ENCODE data around the gene FBXW7. TPM values are rescaled to one million over a fixed set of nuclear protein-coding genes. Genes with fewer than 3 reads are reported as not detected.

Gene FBXW7
- total RNA-seq, 6 experiments from 2014 or later, result 12.9 to 25.5 (median 17.6) TPM

DNA sequence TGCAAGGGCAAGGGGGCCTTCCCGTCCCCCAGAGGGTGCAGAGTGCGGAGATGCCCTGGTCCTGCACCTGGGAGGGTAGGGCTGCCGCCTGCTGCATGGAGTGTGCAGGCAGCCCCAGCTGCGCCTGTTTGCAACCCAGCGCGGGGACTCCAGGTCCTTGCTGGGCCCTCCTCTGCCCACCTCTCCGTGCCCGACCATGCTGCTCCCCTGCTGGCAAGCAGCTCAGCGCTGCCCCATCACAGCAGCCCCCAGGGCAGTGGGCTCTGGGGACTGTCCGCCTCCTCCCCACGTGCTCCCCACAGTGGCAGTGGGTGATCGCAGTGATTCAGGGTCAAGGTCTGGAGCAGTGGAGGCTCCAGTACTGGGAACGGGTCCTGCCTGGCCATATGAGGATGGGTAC is 5.0 kb upstream of the FBXW7 start:
- ATAC-seq (no peak), DNase-seq (no peak)
- Histone ChIP-seq H3K27me3 (no peaks in the 10 kb centered on the region), H3K4me3 (no peak overlapping the region), H3K36me3 (no peaks in the 10 kb centered on the region), H3K27ac (no peak overlapping the region), H3K4me1 (peaks cover 0 to 8% (median 0%) of the 10 kb centered on the region in 4 donors), H3K9me3 (no peaks in the 10 kb centered on the region)
- 90% methylated on average over 4 of the region's 13 CpGs for WGBS (ENCODE audit: insufficient coverage, low coverage, low lambda C conversion rate, missing lambda C conversion rate)
- intact Hi-C loops (cut with DNase I), result no loop called here
- no peak for TF ChIP-seq POLR2A (IDR thresholded peaks at IDR 0.05)
- TF ChIP-seq, protein P1, sequence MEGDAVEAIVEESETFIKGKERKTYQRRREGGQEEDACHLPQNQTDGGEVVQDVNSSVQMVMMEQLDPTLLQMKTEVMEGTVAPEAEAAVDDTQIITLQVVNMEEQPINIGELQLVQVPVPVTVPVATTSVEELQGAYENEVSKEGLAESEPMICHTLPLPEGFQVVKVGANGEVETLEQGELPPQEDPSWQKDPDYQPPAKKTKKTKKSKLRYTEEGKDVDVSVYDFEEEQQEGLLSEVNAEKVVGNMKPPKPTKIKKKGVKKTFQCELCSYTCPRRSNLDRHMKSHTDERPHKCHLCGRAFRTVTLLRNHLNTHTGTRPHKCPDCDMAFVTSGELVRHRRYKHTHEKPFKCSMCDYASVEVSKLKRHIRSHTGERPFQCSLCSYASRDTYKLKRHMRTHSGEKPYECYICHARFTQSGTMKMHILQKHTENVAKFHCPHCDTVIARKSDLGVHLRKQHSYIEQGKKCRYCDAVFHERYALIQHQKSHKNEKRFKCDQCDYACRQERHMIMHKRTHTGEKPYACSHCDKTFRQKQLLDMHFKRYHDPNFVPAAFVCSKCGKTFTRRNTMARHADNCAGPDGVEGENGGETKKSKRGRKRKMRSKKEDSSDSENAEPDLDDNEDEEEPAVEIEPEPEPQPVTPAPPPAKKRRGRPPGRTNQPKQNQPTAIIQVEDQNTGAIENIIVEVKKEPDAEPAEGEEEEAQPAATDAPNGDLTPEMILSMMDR (IDR thresholded peaks at IDR 0.05), result no peak

DNA sequence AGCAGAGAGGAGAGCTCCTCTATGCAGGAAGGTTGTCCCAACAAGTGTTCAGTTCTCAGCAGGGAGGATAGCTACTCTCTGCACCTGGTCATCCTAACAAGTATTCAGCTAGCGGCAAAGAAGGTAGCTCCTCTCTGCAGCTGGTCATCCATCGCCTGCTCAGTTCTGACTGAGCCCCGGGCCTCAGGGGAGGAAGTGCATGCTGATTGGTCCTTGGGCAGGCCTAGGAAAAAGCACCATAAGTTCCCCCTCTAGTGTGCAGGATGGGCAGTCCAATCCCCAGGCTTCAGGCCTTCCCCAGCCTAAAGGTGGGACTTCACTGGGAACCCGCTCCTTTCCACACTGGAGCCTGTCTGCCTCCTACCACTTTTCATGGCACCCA is 4.4 kb upstream of the FBXW7 start:
- Histone ChIP-seq H3K27ac (no peak overlapping the region), H3K36me3 (no peaks in the 10 kb centered on the region), H3K27me3 (no peaks in the 10 kb centered on the region), H3K4me1 (peaks cover 0 to 8% (median 0%) of the 10 kb centered on the region in 4 donors), H3K4me3 (no peak overlapping the region), H3K9me3 (no peaks in the 10 kb centered on the region)
- no CpG with 5 or more reads among the region's 4 CpGs for WGBS (ENCODE audit: insufficient coverage, low coverage, low lambda C conversion rate, missing lambda C conversion rate)
- DNase-seq, result no peak
- ATAC-seq, result no peak
- no peak for TF ChIP-seq POLR2A (IDR thresholded peaks at IDR 0.05)
- TF ChIP-seq, protein P1 (IDR thresholded peaks at IDR 0.05), result no peak
- intact Hi-C loops (cut with DNase I), result no loop called here

DNA sequence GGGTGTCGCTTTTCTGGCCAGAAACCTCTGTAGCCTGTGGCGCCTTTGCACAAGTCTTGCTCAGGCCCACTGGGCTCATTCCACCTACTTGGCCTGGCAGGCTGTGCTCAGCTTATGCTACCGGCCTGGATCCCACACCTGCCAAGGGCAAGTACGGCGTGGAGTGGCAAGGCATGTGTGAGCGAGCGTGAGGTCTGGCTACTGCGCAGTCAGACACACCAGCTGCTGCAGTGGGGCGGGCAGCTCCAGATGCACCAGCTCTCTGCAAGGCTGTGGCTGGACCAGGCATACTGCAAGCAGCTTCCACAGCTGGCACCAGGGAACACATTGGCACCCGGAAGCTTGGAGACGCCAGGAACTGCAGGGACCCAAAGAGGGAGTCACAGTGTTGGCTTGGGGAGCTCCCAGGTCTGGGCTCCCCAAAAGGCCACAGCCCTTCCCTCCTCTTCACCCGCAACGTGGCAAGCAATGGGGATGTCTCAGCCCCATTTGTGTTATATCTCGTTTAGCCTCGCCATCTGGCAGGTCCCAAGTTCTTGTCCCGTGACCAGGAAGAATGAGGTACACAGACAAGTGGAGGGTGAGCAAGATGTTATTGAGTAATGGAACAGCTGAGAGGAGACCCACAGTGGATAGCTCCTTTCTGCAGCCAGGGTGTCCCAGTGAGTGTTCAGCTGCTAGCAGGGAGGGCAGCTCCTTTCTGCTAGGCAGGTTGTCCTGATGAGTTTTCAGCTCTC is 3.8 kb upstream of the FBXW7 start:
- Histone ChIP-seq H3K4me1 (peaks cover 0 to 8% (median 0%) of the 10 kb centered on the region in 4 donors), H3K27me3 (no peaks in the 10 kb centered on the region), H3K36me3 (no peaks in the 10 kb centered on the region), H3K27ac (no peak overlapping the region), H3K9me3 (no peaks in the 10 kb centered on the region), H3K4me3 (no peak overlapping the region)
- intact Hi-C loops (cut with DNase I), result no loop called here
- DNase-seq, result no peak
- WGBS (ENCODE audit: insufficient coverage, low coverage, low lambda C conversion rate, missing lambda C conversion rate), result 100% methylated on average over 2 of the region's 16 CpGs
- no peak for ATAC-seq
- no peak for TF ChIP-seq POLR2A (IDR thresholded peaks at IDR 0.05)
- TF ChIP-seq, protein P1 (IDR thresholded peaks at IDR 0.05), result no peak

DNA sequence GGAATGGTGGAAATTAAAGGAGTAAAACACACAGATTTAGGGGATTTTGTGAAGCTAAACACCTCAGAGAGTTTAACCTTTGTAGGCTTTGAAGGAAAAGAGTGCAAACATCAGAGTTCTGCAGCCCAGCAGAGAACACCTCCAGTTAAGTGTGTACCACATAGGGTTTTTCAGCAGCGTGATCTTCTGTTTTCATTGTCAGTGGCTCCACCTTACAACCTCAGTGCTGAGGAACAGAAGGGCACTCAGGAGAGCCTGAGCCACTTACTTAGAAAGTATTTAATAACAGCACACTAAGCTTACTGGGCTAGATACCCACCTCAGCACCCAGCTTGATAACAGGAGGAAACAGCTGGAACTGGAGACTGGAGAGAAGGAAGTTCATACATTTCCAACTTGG is 2.0 kb upstream of the FBXW7 start:
- ATAC-seq (no peak), DNase-seq (no peak)
- Histone ChIP-seq H3K27ac (no peak overlapping the region), H3K4me3 (no peak overlapping the region), H3K4me1 (peaks cover 0 to 24% (median 0%) of the 10 kb centered on the region in 4 donors), H3K36me3 (no peaks in the 10 kb centered on the region), H3K9me3 (no peaks in the 10 kb centered on the region), H3K27me3 (no peaks in the 10 kb centered on the region)
- WGBS (ENCODE audit: insufficient coverage, low coverage, low lambda C conversion rate, missing lambda C conversion rate), result no CpG with 5 or more reads among the region's 1 CpG
- intact Hi-C loops (cut with DNase I), result no loop called here
- no peak for TF ChIP-seq POLR2A (IDR thresholded peaks at IDR 0.05)
- TF ChIP-seq, protein P1 (IDR thresholded peaks at IDR 0.05), result no peak
